WTC11 (cell line): ENCODE data around the gene NLE1. TPM values are rescaled to one million over a fixed set of nuclear protein-coding genes. Genes with fewer than 3 reads are reported as not detected.

ENCODE experiments used
- ATAC-seq: fragments of 200-7000 bp; cut with Tn5 transposase; 2 replicates; pipeline ENCODE4 v1.10.0; 2021; ENCODE audit warnings: mild to moderate bottlenecking, moderate library complexity
- CTCF ChIA-PET: fragments of 300-600 bp; sonication (Branson Sonifier 250); formaldehyde crosslinking; loops from one replicate; lab custom pipeline; 2021; ENCODE audit warnings: antibody characterized with exemption; lab: Charles Lee
- POLR2A ChIA-PET: fragments of 350-600 bp; sonication (Branson Sonifier 250); formaldehyde crosslinking; loops from one replicate; lab custom pipeline; 2021; ENCODE audit warnings: antibody characterized with exemption; lab: Charles Lee
- DNase-seq: peaks from one replicate; pipeline ENCODE4 v3.0.0; 2021; ENCODE audit warnings: low spot score
- H3K27ac Mint-ChIP-seq: 2 replicates; pipeline ENCODE4 v1.8.0; 2021; ENCODE audit warnings: mixed read lengths
- H3K27me3 Mint-ChIP-seq: 2 replicates; pipeline ENCODE4 v1.8.0; 2021; ENCODE audit warnings: low read depth, mild to moderate bottlenecking, moderate library complexity, mixed read lengths
- H3K36me3 Mint-ChIP-seq: 2 replicates; pipeline ENCODE4 v1.8.0; 2021; ENCODE audit warnings: mixed read lengths
- H3K4me1 Mint-ChIP-seq: 2 replicates; pipeline ENCODE4 v1.8.0; 2022; ENCODE audit warnings: mixed read lengths
- H3K4me3 Mint-ChIP-seq: 2 replicates; pipeline ENCODE4 v1.8.0; 2021; ENCODE audit warnings: mild to moderate bottlenecking, moderate library complexity, mixed read lengths
- H3K9me3 Mint-ChIP-seq: 2 replicates; pipeline ENCODE4 v1.8.0; 2021; ENCODE audit warnings: mixed read lengths
- AR ChIP-seq: fragments of 250-450 bp; sonication (Bioruptor Pico); IDR thresholded peaks from 2 replicates; pipeline ENCODE4 v1.9.0; 2021; ENCODE audit warnings: mild to moderate bottlenecking
- ARID4B ChIP-seq: sonication (generic); formaldehyde crosslinking; IDR thresholded peaks from 2 replicates; pipeline ENCODE4 v1.8.0; 2023; ENCODE audit warnings: missing genetic modification reagents, mild to moderate bottlenecking, borderline replicate concordance
- CREM ChIP-seq: sonication (generic); formaldehyde crosslinking; IDR thresholded peaks from 2 replicates; pipeline ENCODE4 v1.8.1; 2022; ENCODE audit warnings: mild to moderate bottlenecking, missing genetic modification reagents, moderate library complexity
- CTCF ChIP-seq: fragments of 200-600 bp; IDR thresholded peaks from 2 replicates; pipeline ENCODE4 v1.8.0; 2022; ENCODE audit warnings: antibody characterized with exemption
- E2F4 ChIP-seq: sonication (generic); formaldehyde crosslinking; IDR thresholded peaks from 2 replicates; pipeline ENCODE4 v1.8.1; 2022; ENCODE audit warnings: low read depth, mild to moderate bottlenecking, moderate library complexity, missing genetic modification reagents, borderline replicate concordance
- E2F5 ChIP-seq: sonication (generic); formaldehyde crosslinking; IDR thresholded peaks from 2 replicates; pipeline ENCODE4 v1.8.1; 2022; ENCODE audit warnings: mild to moderate bottlenecking, moderate library complexity, missing genetic modification reagents
- ELF4 ChIP-seq: sonication (generic); formaldehyde crosslinking; IDR thresholded peaks from 2 replicates; pipeline ENCODE4 v1.8.1; 2022; ENCODE audit warnings: low read depth, mild to moderate bottlenecking, moderate library complexity, missing genetic modification reagents
- JUN ChIP-seq: sonication (generic); formaldehyde crosslinking; IDR thresholded peaks from 2 replicates; pipeline ENCODE4 v1.8.0; 2023; ENCODE audit warnings: mild to moderate bottlenecking, missing genetic modification reagents
- MAX ChIP-seq: sonication (generic); formaldehyde crosslinking; IDR thresholded peaks from 2 replicates; pipeline ENCODE4 v1.8.0; 2022; ENCODE audit warnings: mild to moderate bottlenecking, missing genetic modification reagents
- MXD4 ChIP-seq: fragments of 250-450 bp; sonication (Bioruptor Pico); IDR thresholded peaks from 2 replicates; pipeline ENCODE4 v1.8.0; 2021; ENCODE audit warnings: mild to moderate bottlenecking, moderate library complexity, borderline replicate concordance
- MYBL2 ChIP-seq: sonication (generic); formaldehyde crosslinking; IDR thresholded peaks from 2 replicates; pipeline ENCODE4 v1.8.1; 2023; ENCODE audit warnings: mild to moderate bottlenecking, moderate library complexity, missing genetic modification reagents
- NFE2L1 ChIP-seq: sonication (generic); formaldehyde crosslinking; IDR thresholded peaks from 2 replicates; pipeline ENCODE4 v1.8.1; 2023; ENCODE audit warnings: missing genetic modification reagents
- SP1 ChIP-seq: sonication (generic); formaldehyde crosslinking; conservative IDR thresholded peaks from 2 replicates; pipeline ENCODE4 v1.8.1; 2022; ENCODE audit warnings: missing genetic modification reagents
- ZBTB43 ChIP-seq: sonication (generic); formaldehyde crosslinking; IDR thresholded peaks from 2 replicates; pipeline ENCODE4 v1.8.1; 2023; ENCODE audit warnings: mild to moderate bottlenecking, missing genetic modification reagents
- ZMAT4 ChIP-seq: fragments of 250-450 bp; sonication (Bioruptor Pico); IDR thresholded peaks from 2 replicates; pipeline ENCODE4 v1.9.0; 2021; ENCODE audit warnings: mild to moderate bottlenecking
- ZNF425 ChIP-seq: fragments of 250-450 bp; sonication (Bioruptor Pico); conservative IDR thresholded peaks from 2 replicates; pipeline ENCODE4 v1.9.0; 2021; ENCODE audit warnings: mild to moderate bottlenecking
- total RNA-seq: library from RNA; stranded (reverse); gene quantifications from 3 replicates; pipeline ENCODE4 v1.2.3, GENCODE V29; 2021

NLE1 gene
- total RNA-seq, 1 experiment from 2014 or later = 52.2 TPM

GRCh38 chr17:35176897-35177296 is 34.8 kb upstream of the NLE1 start:
- no peak for TF ChIP-seq NFE2L1 (CRISPR knock-in tag)
- no peak for TF ChIP-seq ELF4 (CRISPR knock-in tag)
- TF ChIP-seq E2F4 (CRISPR knock-in tag) = no peak
- DNase-seq (no peak), ATAC-seq (no peak; the same call in 1 of the 2 replicates)
- CTCF ChIA-PET = no interaction called here
- H3K27me3 Mint-ChIP-seq = peaks cover 5% of the 10 kb centered on the region
- H3K4me1 Mint-ChIP-seq = no peaks in the 10 kb centered on the region
- H3K36me3 Mint-ChIP-seq = no peaks in the 10 kb centered on the region
- no peak overlapping the region for H3K27ac Mint-ChIP-seq
- POLR2A ChIA-PET = no interaction called here
- H3K9me3 Mint-ChIP-seq = peaks cover 7% of the 10 kb centered on the region
- no peak overlapping the region for H3K4me3 Mint-ChIP-seq

GRCh38 chr17:35175638-35176415 is 33.7 kb upstream of the NLE1 start:
- no peak for ATAC-seq

More at GRCh38 chr17:35175638-35176415, 33.7 kb upstream of the NLE1 start:
- no peaks in the 10 kb centered on the region for H3K4me1 Mint-ChIP-seq
- POLR2A ChIA-PET = no interaction called here
- H3K27ac Mint-ChIP-seq = no peak overlapping the region
- TF ChIP-seq ZBTB43 (CRISPR knock-in tag) (no peak), MXD4 (CRISPR knock-in tag) (no peak), ARID4B (CRISPR knock-in tag) (no peak), SP1 (no peak), CTCF (no peak), MYBL2 (CRISPR knock-in tag) (no peak), CREM (no peak), MAX (CRISPR knock-in tag) (no peak), ZMAT4 (CRISPR knock-in tag) (no peak), AR (no peak), ZNF425 (CRISPR knock-in tag) (no peak), JUN (CRISPR knock-in tag) (no peak), E2F5 (no peak)
- TF ChIP-seq, all 79 proteins: peak for 0
- CTCF ChIA-PET = interaction anchor here (1.5 kb wide), 1 partner anchor 363 kb away, joined by 7 read pairs; no protein-coding TSS in a partner anchor
- Mint-ChIP-seq H3K4me3 (no peak overlapping the region), H3K9me3 (peaks cover 7% of the 10 kb centered on the region), H3K36me3 (no peaks in the 10 kb centered on the region), H3K27me3 (peaks cover 5% of the 10 kb centered on the region)
- DNase-seq = no peak
